NCI-H524 (cell line): ENCODE measurements around the gene CARD10.

Source experiments
- DNase-seq, 2 experiments: peaks; one replicate each; lab custom pipeline; 2025; lab: John Stamatoyannopoulos, UW

Gene CARD10

GRCh38 chr22:37462436-37462835 is 56.8 kb downstream of the CARD10 start:
- no peak for DNase-seq

- DNase-seq: no peak
Measured at GRCh38 chr22:37461961-37462360, 57.3 kb downstream of the CARD10 start.

GRCh38 chr22:37460684-37461083 is 58.5 kb downstream of the CARD10 start:
- DNase-seq: no peak

GRCh38 chr22:37459206-37459605 is 60.0 kb downstream of the CARD10 start:
- peak in 1 of 2 experiments; percentile 30 for DNase-seq

GRCh38 chr22:37457093-37457893 is 61.9 kb downstream of the CARD10 start:
- DNase-seq: peak; percentile 35 to 66

GRCh38 chr22:37456346-37456745 is 62.9 kb downstream of the CARD10 start:
- no peak for DNase-seq

GRCh38 chr22:37455896-37456295 is 63.3 kb downstream of the CARD10 start:
- peak in 1 of 2 experiments; percentile 44 for DNase-seq

- DNase-seq: no peak
Measured at GRCh38 chr22:37454857-37455686, 64.1 kb downstream of the CARD10 start.

- no peak for DNase-seq
Measured at GRCh38 chr22:37453696-37454095, 65.5 kb downstream of the CARD10 start.

GRCh38 chr22:37451218-37451617 is 68.0 kb downstream of the CARD10 start:
- no peak for DNase-seq

GRCh38 chr22:37449331-37450001 is 69.7 kb downstream of the CARD10 start:
- DNase-seq: no peak

GRCh38 chr22:37448516-37449127 is 70.6 kb downstream of the CARD10 start:
- DNase-seq: peak in 1 of 2 experiments; percentile 60

- no peak for DNase-seq
Measured at GRCh38 chr22:37445501-37445900, 73.7 kb downstream of the CARD10 start.

- DNase-seq: no peak
Measured at GRCh38 chr22:37443977-37444376, 75.2 kb downstream of the CARD10 start.

- peak in 1 of 2 experiments; percentile 28 for DNase-seq
Measured at GRCh38 chr22:37443086-37443485, 76.1 kb downstream of the CARD10 start.

- DNase-seq: no peak
Measured at GRCh38 chr22:37442537-37442936, 76.7 kb downstream of the CARD10 start.

GRCh38 chr22:37442135-37442534 is 77.1 kb downstream of the CARD10 start:
- DNase-seq: no peak

- DNase-seq: no peak
Measured at GRCh38 chr22:37440875-37441274, 78.3 kb downstream of the CARD10 start.
